Measurements from ENCODE around the gene MIF4GD. TPM values are rescaled to one million over a fixed set of nuclear protein-coding genes. Genes with fewer than 3 reads are reported as not detected.
"Not testable (repeated sequence)": the region's sequence is repeated elsewhere in the genome, so short reads cannot be mapped to it uniquely, and the experiment has no call there.

The MIF4GD gene
- total and polyA plus RNA-seq, 10 of the 15 experiments (the other 5 are each of a cell fraction or from before 2014, with no cell fraction given) = 22.8 to 96.2 (median 60.1) TPM

- ATAC-seq; H3K27ac ChIP-seq (ENCODE audit: control insufficient read depth, insufficient read depth); RAD21 ChIA-PET (ENCODE audit: unreplicated experiment); in situ Hi-C loops (cut with MboI); DNase-seq (ENCODE audit: low read depth, low spot score); intact Hi-C loops (cut with micrococcal nuclease; ENCODE audit: unreplicated experiment); H3K9ac ChIP-seq (ENCODE audit: control insufficient read depth, insufficient read depth, low read length); H3K36me3 ChIP-seq (ENCODE audit: control insufficient read depth in 2 of 2, insufficient read depth in 2 of 2, low read length in 1 of 2); H4K20me1 ChIP-seq (ENCODE audit: control insufficient read depth, insufficient read depth); H3K27me3 ChIP-seq (replicated peaks in 1 of 2; ENCODE audit: control insufficient read depth in 2 of 2, insufficient read depth in 2 of 2, low read length in 1 of 2); FAIRE-seq; SMC1A ChIA-PET (ENCODE audit: uncharacterized antibody, unreplicated experiment); H2AFZ ChIP-seq (ENCODE audit: control insufficient read depth, low read depth, low read length); BruUV-seq (replicated peaks); CTCF ChIA-PET; H3K4me2 ChIP-seq (ENCODE audit: control insufficient read depth, insufficient read depth); H3K9me3 ChIP-seq (replicated peaks; ENCODE audit: control insufficient read depth, insufficient read depth, low read length); H3K4me3 ChIP-seq: not testable (repeated sequence)
- Histone ChIP-seq H3K79me2 (ENCODE audit: control insufficient read depth, insufficient read depth, low read length) (peaks cover 43% of the 10 kb centered on the region), H3K4me1 (ENCODE audit: control insufficient read depth, insufficient read depth, low read length) (peaks cover 11% of the 10 kb centered on the region)
- WGBS (ENCODE audit: insufficient coverage, insufficient replicate concordance, low lambda C conversion rate, missing lambda C conversion rate) = 44% methylated on average over 2 of the region's 2 CpGs
- POLR2A ChIA-PET = interaction anchor here (0.6 kb wide), 1 partner anchor 986 kb away, joined by 3 read pairs; no protein-coding TSS in a partner anchor
Observed at GRCh38 chr17:75257228-75257627, 13.8 kb downstream of the MIF4GD start.

DNA sequence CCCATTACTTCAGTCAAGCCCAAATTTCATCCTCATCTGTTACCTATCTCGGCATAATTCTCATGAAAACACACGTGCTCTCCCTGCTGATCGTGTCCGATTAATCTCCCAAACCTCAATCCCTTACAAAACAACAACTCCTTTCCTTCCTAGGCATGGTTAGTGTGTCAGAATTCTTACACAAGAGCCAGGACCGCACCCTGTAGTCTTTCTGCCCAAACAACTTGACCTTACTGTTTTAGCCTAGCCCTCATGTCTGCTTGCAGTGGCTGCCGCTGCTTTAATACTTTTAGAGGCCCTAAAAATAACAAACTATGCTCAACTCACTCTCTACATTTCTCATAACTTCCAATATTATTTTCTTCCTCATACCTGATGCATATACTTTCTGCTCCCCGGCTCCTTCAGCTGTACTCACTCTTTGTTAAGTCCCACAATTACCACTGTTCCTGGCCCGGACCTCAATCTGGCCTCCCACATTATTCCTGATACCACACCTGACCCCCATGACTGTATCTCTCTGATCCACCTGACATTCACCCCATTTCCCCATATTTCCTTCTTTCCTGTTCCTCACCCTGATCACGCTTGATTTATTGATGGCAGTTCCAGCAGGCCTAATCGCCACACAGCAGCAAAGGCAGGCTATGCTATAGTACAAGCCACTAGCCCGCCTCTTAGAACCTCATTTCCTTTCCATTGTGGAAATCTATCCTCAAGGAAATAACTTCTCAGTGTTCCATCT is 14.9 kb downstream of the MIF4GD start:
- H3K4me2 ChIP-seq (ENCODE audit: control insufficient read depth, insufficient read depth); SMC1A ChIA-PET (ENCODE audit: uncharacterized antibody, unreplicated experiment); H3K27me3 ChIP-seq (replicated peaks in 1 of 2; ENCODE audit: control insufficient read depth in 2 of 2, insufficient read depth in 2 of 2, low read length in 1 of 2); RAD21 ChIA-PET (ENCODE audit: unreplicated experiment); H3K9ac ChIP-seq (ENCODE audit: control insufficient read depth, insufficient read depth, low read length); BruUV-seq (replicated peaks); H3K4me3 ChIP-seq; ATAC-seq; POLR2A ChIA-PET; H3K27ac ChIP-seq (ENCODE audit: control insufficient read depth, insufficient read depth); FAIRE-seq; DNase-seq (ENCODE audit: low read depth, low spot score); intact Hi-C loops (cut with micrococcal nuclease; ENCODE audit: unreplicated experiment); H3K9me3 ChIP-seq (replicated peaks; ENCODE audit: control insufficient read depth, insufficient read depth, low read length); H3K36me3 ChIP-seq (ENCODE audit: control insufficient read depth in 2 of 2, insufficient read depth in 2 of 2, low read length in 1 of 2); in situ Hi-C loops (cut with MboI); H4K20me1 ChIP-seq (ENCODE audit: control insufficient read depth, insufficient read depth); CTCF ChIA-PET; H2AFZ ChIP-seq (ENCODE audit: control insufficient read depth, low read depth, low read length): not testable (repeated sequence)
- 91% methylated on average over 8 of the region's 11 CpGs for WGBS (ENCODE audit: insufficient coverage, insufficient replicate concordance, low lambda C conversion rate, missing lambda C conversion rate)
- peaks cover 22% of the 10 kb centered on the region for H3K4me1 ChIP-seq (ENCODE audit: control insufficient read depth, insufficient read depth, low read length)
- peaks cover 42% of the 10 kb centered on the region for H3K79me2 ChIP-seq (ENCODE audit: control insufficient read depth, insufficient read depth, low read length)
